ENCODE data around the gene COLEC12.

The COLEC12 gene

GRCh38 chr18:427005-427404, 73.5 kb downstream of the COLEC12 start:
- H3K9me2 ChIP-seq (replicated peaks; ENCODE audit: insufficient read depth, low read length), result no peaks in the 10 kb centered on the region
- no peaks in the 10 kb centered on the region for H3K79me2 ChIP-seq (ENCODE audit: insufficient read depth, low read length)
- no peaks in the 10 kb centered on the region for H3F3A ChIP-seq (ENCODE audit: insufficient read depth)
- no peak overlapping the region for H2AFZ ChIP-seq (ENCODE audit: low read depth, low read length, severe bottlenecking)
- no peak overlapping the region for H3K9ac ChIP-seq (ENCODE audit: low read length)
- H3K4me3 ChIP-seq (ENCODE audit: insufficient read depth, low read length, poor library complexity, severe bottlenecking), result no peak overlapping the region
- H3K27me3 ChIP-seq (ENCODE audit: low read length), result no peaks in the 10 kb centered on the region
- H3K4me2 ChIP-seq (ENCODE audit: low read depth, low read length, poor library complexity, severe bottlenecking), result no peak overlapping the region
- no peaks in the 10 kb centered on the region for H4K20me1 ChIP-seq (ENCODE audit: low read depth, low read length)
- TF ChIP-seq CTCF (IDR thresholded peaks at IDR 0.05; ENCODE audit: insufficient read depth, low read length, poor library complexity, severe bottlenecking) (no peak), EZH2phosphoT487 (conservative IDR thresholded peaks at IDR 0.05; ENCODE audit: low read length) (no peak)
- H3K9me3 ChIP-seq (ENCODE audit: insufficient read depth, low read length), result no peaks in the 10 kb centered on the region
- no peaks in the 10 kb centered on the region for H3K36me3 ChIP-seq (ENCODE audit: low read length)
- no peak overlapping the region for H3K27ac ChIP-seq (ENCODE audit: low read depth, low read length)

GRCh38 chr18:425106-425745, 75.3 kb downstream of the COLEC12 start:
- H3F3A ChIP-seq (ENCODE audit: insufficient read depth), result no peaks in the 10 kb centered on the region

GRCh38 chr18:424668-425067, 75.8 kb downstream of the COLEC12 start:
- H3F3A ChIP-seq (ENCODE audit: insufficient read depth), result no peaks in the 10 kb centered on the region
- H2AFZ ChIP-seq (ENCODE audit: low read depth, low read length, severe bottlenecking), result no peak overlapping the region
- H3K9me3 ChIP-seq (ENCODE audit: insufficient read depth, low read length), result no peaks in the 10 kb centered on the region
- TF ChIP-seq CTCF (IDR thresholded peaks at IDR 0.05; ENCODE audit: insufficient read depth, low read length, poor library complexity, severe bottlenecking) (no peak), EZH2phosphoT487 (conservative IDR thresholded peaks at IDR 0.05; ENCODE audit: low read length) (no peak)
- no peaks in the 10 kb centered on the region for H3K27me3 ChIP-seq (ENCODE audit: low read length)
- H3K27ac ChIP-seq (ENCODE audit: low read depth, low read length), result no peak overlapping the region
- H4K20me1 ChIP-seq (ENCODE audit: low read depth, low read length), result no peaks in the 10 kb centered on the region
- H3K9me2 ChIP-seq (replicated peaks; ENCODE audit: insufficient read depth, low read length), result no peaks in the 10 kb centered on the region
- no peaks in the 10 kb centered on the region for H3K36me3 ChIP-seq (ENCODE audit: low read length)
- no peak overlapping the region for H3K4me2 ChIP-seq (ENCODE audit: low read depth, low read length, poor library complexity, severe bottlenecking)
- no peaks in the 10 kb centered on the region for H3K79me2 ChIP-seq (ENCODE audit: insufficient read depth, low read length)
- H3K4me3 ChIP-seq (ENCODE audit: insufficient read depth, low read length, poor library complexity, severe bottlenecking), result no peak overlapping the region
- H3K9ac ChIP-seq (ENCODE audit: low read length), result no peak overlapping the region

More at GRCh38 chr18:425106-425745, 75.3 kb downstream of the COLEC12 start:
- H3K27ac ChIP-seq (ENCODE audit: low read depth, low read length), result no peak overlapping the region
- no peak overlapping the region for H2AFZ ChIP-seq (ENCODE audit: low read depth, low read length, severe bottlenecking)
- H3K9ac ChIP-seq (ENCODE audit: low read length), result no peak overlapping the region
- TF ChIP-seq CTCF (IDR thresholded peaks at IDR 0.05; ENCODE audit: insufficient read depth, low read length, poor library complexity, severe bottlenecking), result no peak
- H3K36me3 ChIP-seq (ENCODE audit: low read length), result no peaks in the 10 kb centered on the region
- no peaks in the 10 kb centered on the region for H3K9me3 ChIP-seq (ENCODE audit: insufficient read depth, low read length)
- no peaks in the 10 kb centered on the region for H3K79me2 ChIP-seq (ENCODE audit: insufficient read depth, low read length)
- H3K9me2 ChIP-seq (replicated peaks; ENCODE audit: insufficient read depth, low read length), result no peaks in the 10 kb centered on the region
- no peaks in the 10 kb centered on the region for H4K20me1 ChIP-seq (ENCODE audit: low read depth, low read length)
- no peaks in the 10 kb centered on the region for H3K27me3 ChIP-seq (ENCODE audit: low read length)
- H3K4me3 ChIP-seq (ENCODE audit: insufficient read depth, low read length, poor library complexity, severe bottlenecking), result no peak overlapping the region
- H3K4me2 ChIP-seq (ENCODE audit: low read depth, low read length, poor library complexity, severe bottlenecking), result no peak overlapping the region
